Brain microvascular endothelial cell (primary cell): ENCODE data around the gene GALNT14.

Source experiments
- DNase-seq: peaks from one replicate; pipeline ENCODE4 v3.0.0-alpha.2; 2020
- H3K27ac ChIP-seq: fragments of 250-450 bp; sonication (Bioruptor Pico); 2 replicates; pipeline ENCODE4 v1.5.1; 2020; ENCODE audit warnings: mild to moderate bottlenecking, moderate library complexity
- H3K27me3 ChIP-seq: fragments of 250-450 bp; sonication (Bioruptor Pico); replicated peaks from 2 replicates; pipeline ENCODE4 v1.5.1; 2020; ENCODE audit warnings: mild to moderate bottlenecking
- H3K36me3 ChIP-seq: fragments of 250-450 bp; sonication (Bioruptor Pico); replicated peaks from 2 replicates; pipeline ENCODE4 v1.5.1; 2020; ENCODE audit warnings: mild to moderate bottlenecking
- H3K4me3 ChIP-seq: 2 replicates; pipeline ENCODE4 v1.5.1; 2011; ENCODE audit warnings: low read depth, mild to moderate bottlenecking, control low read depth, low read length, moderate library complexity
- in situ Hi-C: cut with HindIII; loops from 2 replicates; pipeline ENCODE4 v1.10.0; 2017; ENCODE audit warnings: low sequenced_read_pairs, low pct_ligation_motif_present
- TF ChIP-seq, protein P1 (sequence below): IDR thresholded peaks from 2 replicates; pipeline ENCODE4 v1.5.1; 2011; ENCODE audit warnings: low read depth, mild to moderate bottlenecking, moderate library complexity, low read length, control low read depth, inconsistent platforms; ENCODE audit errors: missing control alignments

Gene GALNT14

GRCh38 chr2:30888852-30889409 is 249.3 kb downstream of the GALNT14 start:
- in situ Hi-C loops: no loop called here
- TF ChIP-seq, protein P1, sequence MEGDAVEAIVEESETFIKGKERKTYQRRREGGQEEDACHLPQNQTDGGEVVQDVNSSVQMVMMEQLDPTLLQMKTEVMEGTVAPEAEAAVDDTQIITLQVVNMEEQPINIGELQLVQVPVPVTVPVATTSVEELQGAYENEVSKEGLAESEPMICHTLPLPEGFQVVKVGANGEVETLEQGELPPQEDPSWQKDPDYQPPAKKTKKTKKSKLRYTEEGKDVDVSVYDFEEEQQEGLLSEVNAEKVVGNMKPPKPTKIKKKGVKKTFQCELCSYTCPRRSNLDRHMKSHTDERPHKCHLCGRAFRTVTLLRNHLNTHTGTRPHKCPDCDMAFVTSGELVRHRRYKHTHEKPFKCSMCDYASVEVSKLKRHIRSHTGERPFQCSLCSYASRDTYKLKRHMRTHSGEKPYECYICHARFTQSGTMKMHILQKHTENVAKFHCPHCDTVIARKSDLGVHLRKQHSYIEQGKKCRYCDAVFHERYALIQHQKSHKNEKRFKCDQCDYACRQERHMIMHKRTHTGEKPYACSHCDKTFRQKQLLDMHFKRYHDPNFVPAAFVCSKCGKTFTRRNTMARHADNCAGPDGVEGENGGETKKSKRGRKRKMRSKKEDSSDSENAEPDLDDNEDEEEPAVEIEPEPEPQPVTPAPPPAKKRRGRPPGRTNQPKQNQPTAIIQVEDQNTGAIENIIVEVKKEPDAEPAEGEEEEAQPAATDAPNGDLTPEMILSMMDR: no peak
- DNase-seq: no peak

GRCh38 chr2:30886080-30886479 is 252.2 kb downstream of the GALNT14 start:
- TF ChIP-seq, protein P1: no peak
- no peak for DNase-seq
- Histone ChIP-seq H3K36me3 (no peaks in the 10 kb centered on the region), H3K27ac (no peak overlapping the region), H3K4me3 (no peak overlapping the region), H3K27me3 (no peaks in the 10 kb centered on the region)
- in situ Hi-C loops: no loop called here

More at GRCh38 chr2:30888852-30889409, 249.3 kb downstream of the GALNT14 start:
- Histone ChIP-seq H3K27ac (no peak overlapping the region), H3K4me3 (no peak overlapping the region), H3K27me3 (no peaks in the 10 kb centered on the region), H3K36me3 (no peaks in the 10 kb centered on the region)

DNA sequence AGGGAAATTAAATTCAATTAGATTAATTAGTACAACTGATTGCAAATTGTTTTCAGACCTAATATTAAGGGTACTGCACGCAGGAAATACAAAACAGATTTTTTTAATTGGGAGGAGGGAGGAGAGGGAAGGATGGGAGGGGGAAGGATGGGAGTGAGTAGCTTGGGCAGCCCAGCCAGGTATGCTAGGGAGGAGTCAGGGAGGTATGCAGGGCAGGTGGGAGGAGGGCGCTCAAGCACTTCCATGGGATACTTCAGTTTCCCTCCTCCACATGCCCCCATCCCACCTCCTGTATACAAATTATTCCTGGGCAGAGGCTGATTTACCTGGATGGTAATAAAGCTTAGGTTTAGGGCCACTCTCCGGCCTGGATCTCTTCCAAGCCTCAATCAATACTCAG is 254.4 kb downstream of the GALNT14 start:
- DNase-seq: no peak
- in situ Hi-C loops: no loop called here
- Histone ChIP-seq H3K27ac (no peak overlapping the region), H3K36me3 (no peaks in the 10 kb centered on the region), H3K4me3 (no peak overlapping the region), H3K27me3 (no peaks in the 10 kb centered on the region)
- TF ChIP-seq, protein P1: no peak

DNA sequence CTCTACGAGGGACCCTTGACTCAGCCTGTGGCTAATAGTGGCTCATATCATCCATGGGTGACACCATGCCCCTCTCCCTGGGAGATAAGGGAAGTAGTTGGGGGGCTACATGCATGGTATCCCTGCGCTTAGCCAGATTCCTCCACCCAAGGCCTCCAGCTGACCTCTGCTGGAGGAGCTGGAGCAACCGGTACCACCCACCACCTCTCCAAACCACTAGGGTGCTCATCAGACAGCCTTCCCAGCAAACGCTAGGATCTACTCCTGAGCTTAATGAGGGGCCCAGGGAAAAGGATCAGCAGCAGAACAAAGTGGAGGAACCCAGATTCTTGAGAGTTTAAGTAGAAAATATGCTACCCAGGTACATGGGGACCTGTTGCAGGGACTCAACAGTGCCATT is 255.1 kb downstream of the GALNT14 start:
- no peak for DNase-seq
- H3K27me3 ChIP-seq: no peaks in the 10 kb centered on the region
- H3K27ac ChIP-seq: no peak overlapping the region
- TF ChIP-seq, protein P1: no peak
- H3K36me3 ChIP-seq: no peaks in the 10 kb centered on the region
- in situ Hi-C loops: no loop called here
- no peak overlapping the region for H3K4me3 ChIP-seq

DNA sequence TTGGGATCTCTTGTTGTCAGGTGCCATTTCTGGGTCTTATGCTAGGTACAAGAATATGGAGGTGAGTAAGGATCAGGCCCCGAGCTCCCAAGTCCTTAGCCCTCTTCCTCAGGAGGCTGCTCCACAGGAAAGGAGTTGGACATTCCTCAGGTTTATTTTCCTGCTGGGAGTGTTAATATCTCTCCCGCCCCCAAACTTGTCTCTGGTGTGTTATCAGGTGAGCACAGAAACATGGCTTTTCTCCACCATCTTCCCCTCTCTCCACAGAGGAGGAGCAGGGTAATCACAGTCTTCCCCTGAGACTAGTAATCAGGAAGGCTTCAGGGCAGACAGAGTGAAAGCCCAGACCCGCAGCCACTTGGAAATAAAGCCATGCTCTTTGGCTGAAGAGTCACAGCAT is 257.7 kb downstream of the GALNT14 start:
- H3K27me3 ChIP-seq: no peaks in the 10 kb centered on the region
- no peaks in the 10 kb centered on the region for H3K36me3 ChIP-seq
- no peak overlapping the region for H3K4me3 ChIP-seq
- in situ Hi-C loops: no loop called here
- TF ChIP-seq, protein P1: no peak
- H3K27ac ChIP-seq: no peak overlapping the region
- no peak for DNase-seq

- TF ChIP-seq, protein P1: no peak
- in situ Hi-C loops: no loop called here
- H3K27me3 ChIP-seq: no peaks in the 10 kb centered on the region
- H3K36me3 ChIP-seq: no peaks in the 10 kb centered on the region
- DNase-seq: no peak
- H3K4me3 ChIP-seq: no peak overlapping the region
- H3K27ac ChIP-seq: no peak overlapping the region
Observed at GRCh38 chr2:30877833-30878232, 260.4 kb downstream of the GALNT14 start.
